ENCODE data around the gene METTL23.

GRCh38 chr17:76691379-76692191 lies 35.1 kb upstream of the METTL23 start:
- TF ChIP-seq EZH2 (IDR thresholded peaks at IDR 0.05; ENCODE audit: low read length, unreplicated experiment) (no peak), CTCF (conservative IDR thresholded peaks at IDR 0.05; ENCODE audit: low read depth, low read length) (no peak), EZH2phosphoT487 (IDR thresholded peaks at IDR 0.05; ENCODE audit: borderline replicate concordance, low read length) (no peak)
